ENCODE measurements around the gene LRIG1. TPM values are rescaled to one million over a fixed set of nuclear protein-coding genes. Genes with fewer than 3 reads are reported as not detected.

The LRIG1 gene
- total and polyA plus RNA-seq, 5 donors from 2014 or later = 46.7 to 81.3 (median 67.3) TPM

- Histone ChIP-seq H3K27me3 (ENCODE audit: control insufficient read depth, insufficient read depth, low read length) (no peaks in the 10 kb centered on the region), H3K9me3 (ENCODE audit: control insufficient read depth in 2 of 2, low read length in 2 of 2) (no peaks in the 10 kb centered on the region), H3K36me3 (ENCODE audit: control insufficient read depth, insufficient read depth, low read length) (no peaks in the 10 kb centered on the region), H3K4me3 (ENCODE audit: low read depth, low read length) (peak overlapping the region; percentile 73), H3K4me1 (ENCODE audit: control insufficient read depth, insufficient read depth, low read length, poor library complexity, severe bottlenecking) (peaks cover 97% of the 10 kb centered on the region), H3K27ac (ENCODE audit: insufficient read depth, low read length, poor library complexity, severe bottlenecking) (peak overlapping the region; percentile 70)
- H3K4me3 Mint-ChIP-seq = peak overlapping the region; percentile 59 to 85 (median 70)
- H3K27ac Mint-ChIP-seq = peak overlapping the region; percentile 63 to 95 (median 76)
- H3K27me3 Mint-ChIP-seq = no peaks in the 10 kb centered on the region
- H3K36me3 Mint-ChIP-seq = no peaks in the 10 kb centered on the region
- peaks cover 0 to 2% (median 0%) of the 10 kb centered on the region in 7 donors for H3K9me3 Mint-ChIP-seq
- peaks cover 56 to 95% (median 80%) of the 10 kb centered on the region in 4 donors for H3K4me1 Mint-ChIP-seq
- ATAC-seq (ENCODE audit: low read depth in 2 of 2) (no peak), DNase-seq (no peak)
Observed at GRCh38 chr3:66492071-66492470, 8.8 kb downstream of the LRIG1 start.

- ATAC-seq (ENCODE audit: low read depth in 2 of 2) (no peak), DNase-seq (no peak)
- Histone ChIP-seq H3K27me3 (ENCODE audit: control insufficient read depth, insufficient read depth, low read length) (no peaks in the 10 kb centered on the region), H3K9me3 (ENCODE audit: control insufficient read depth in 2 of 2, low read length in 2 of 2) (no peaks in the 10 kb centered on the region), H3K4me3 (ENCODE audit: low read depth, low read length) (peak overlapping the region; percentile 79), H3K4me1 (ENCODE audit: control insufficient read depth, insufficient read depth, low read length, poor library complexity, severe bottlenecking) (peaks cover 93% of the 10 kb centered on the region), H3K36me3 (ENCODE audit: control insufficient read depth, insufficient read depth, low read length) (no peaks in the 10 kb centered on the region), H3K27ac (ENCODE audit: insufficient read depth, low read length, poor library complexity, severe bottlenecking) (peak overlapping the region; percentile 70)
- peak overlapping the region; percentile 85 to 96 (median 89) for H3K27ac Mint-ChIP-seq
- H3K9me3 Mint-ChIP-seq = peaks cover 0 to 2% (median 0%) of the 10 kb centered on the region in 7 donors
- H3K27me3 Mint-ChIP-seq = no peaks in the 10 kb centered on the region
- peaks cover 1% of the 10 kb centered on the region for H3K36me3 Mint-ChIP-seq
- H3K4me1 Mint-ChIP-seq = peaks cover 47 to 95% (median 78%) of the 10 kb centered on the region in 4 donors
- H3K4me3 Mint-ChIP-seq = peak overlapping the region in 2 of 4 donors; percentile 49 to 84
Observed at GRCh38 chr3:66490984-66491383, 9.8 kb downstream of the LRIG1 start.

GRCh38 chr3:66490214-66490613 is 10.6 kb downstream of the LRIG1 start:
- Histone ChIP-seq H3K9me3 (ENCODE audit: control insufficient read depth in 2 of 2, low read length in 2 of 2) (no peaks in the 10 kb centered on the region), H3K27me3 (ENCODE audit: control insufficient read depth, insufficient read depth, low read length) (no peaks in the 10 kb centered on the region), H3K4me3 (ENCODE audit: low read depth, low read length) (peak overlapping the region; percentile 79), H3K4me1 (ENCODE audit: control insufficient read depth, insufficient read depth, low read length, poor library complexity, severe bottlenecking) (peaks cover 92% of the 10 kb centered on the region), H3K27ac (ENCODE audit: insufficient read depth, low read length, poor library complexity, severe bottlenecking) (peak overlapping the region; percentile 70), H3K36me3 (ENCODE audit: control insufficient read depth, insufficient read depth, low read length) (no peaks in the 10 kb centered on the region)
- ATAC-seq (ENCODE audit: low read depth in 2 of 2) = peak; percentile 56 to 59
- peaks cover 9% of the 10 kb centered on the region for H3K36me3 Mint-ChIP-seq
- peaks cover 0 to 2% (median 0%) of the 10 kb centered on the region in 7 donors for H3K9me3 Mint-ChIP-seq
- H3K27me3 Mint-ChIP-seq = no peaks in the 10 kb centered on the region
- DNase-seq = peak in 2 of 3 donors; percentile 33 to 87
- H3K4me3 Mint-ChIP-seq = peak overlapping the region; percentile 49 to 85 (median 78)
- H3K27ac Mint-ChIP-seq = peak overlapping the region; percentile 85 to 96 (median 89)
- peaks cover 46 to 95% (median 78%) of the 10 kb centered on the region in 4 donors for H3K4me1 Mint-ChIP-seq

- no peaks in the 10 kb centered on the region for H3K27me3 Mint-ChIP-seq
- Histone ChIP-seq H3K4me3 (ENCODE audit: low read depth, low read length) (peak overlapping the region; percentile 79), H3K4me1 (ENCODE audit: control insufficient read depth, insufficient read depth, low read length, poor library complexity, severe bottlenecking) (peaks cover 92% of the 10 kb centered on the region), H3K9me3 (ENCODE audit: control insufficient read depth in 2 of 2, low read length in 2 of 2) (no peaks in the 10 kb centered on the region), H3K36me3 (ENCODE audit: control insufficient read depth, insufficient read depth, low read length) (no peaks in the 10 kb centered on the region), H3K27ac (ENCODE audit: insufficient read depth, low read length, poor library complexity, severe bottlenecking) (peak overlapping the region; percentile 70), H3K27me3 (ENCODE audit: control insufficient read depth, insufficient read depth, low read length) (no peaks in the 10 kb centered on the region)
- H3K36me3 Mint-ChIP-seq = peaks cover 11% of the 10 kb centered on the region
- DNase-seq = no peak
- peak overlapping the region; percentile 49 to 85 (median 79) for H3K4me3 Mint-ChIP-seq
- H3K9me3 Mint-ChIP-seq = peaks cover 0 to 2% (median 0%) of the 10 kb centered on the region in 7 donors
- peaks cover 40 to 94% (median 74%) of the 10 kb centered on the region in 4 donors for H3K4me1 Mint-ChIP-seq
- ATAC-seq (ENCODE audit: low read depth in 2 of 2) = peak in 1 of 2 donors; percentile 12
- peak overlapping the region; percentile 85 to 96 (median 89) for H3K27ac Mint-ChIP-seq
Observed at GRCh38 chr3:66489581-66489980, 11.2 kb downstream of the LRIG1 start.

GRCh38 chr3:66489115-66489514 is 11.7 kb downstream of the LRIG1 start:
- H3K27me3 ChIP-seq (ENCODE audit: control insufficient read depth, insufficient read depth, low read length) = no peaks in the 10 kb centered on the region
- no peak for DNase-seq
- no peaks in the 10 kb centered on the region for H3K9me3 ChIP-seq (ENCODE audit: control insufficient read depth in 2 of 2, low read length in 2 of 2)
- Mint-ChIP-seq H3K36me3 (peaks cover 11% of the 10 kb centered on the region), H3K4me3 (peak overlapping the region; percentile 66 to 84 (median 71)), H3K27ac (peak overlapping the region; percentile 85 to 96 (median 89)), H3K27me3 (no peaks in the 10 kb centered on the region), H3K9me3 (peaks cover 0 to 2% (median 0%) of the 10 kb centered on the region in 7 donors), H3K4me1 (peaks cover 42 to 94% (median 74%) of the 10 kb centered on the region in 4 donors)
- H3K36me3 ChIP-seq (ENCODE audit: control insufficient read depth, insufficient read depth, low read length) = no peaks in the 10 kb centered on the region
- ATAC-seq (ENCODE audit: low read depth in 2 of 2) = no peak
- H3K4me3 ChIP-seq (ENCODE audit: low read depth, low read length) = peak overlapping the region; percentile 79
- H3K4me1 ChIP-seq (ENCODE audit: control insufficient read depth, insufficient read depth, low read length, poor library complexity, severe bottlenecking) = peaks cover 92% of the 10 kb centered on the region
- H3K27ac ChIP-seq (ENCODE audit: insufficient read depth, low read length, poor library complexity, severe bottlenecking) = peak overlapping the region; percentile 70

DNA sequence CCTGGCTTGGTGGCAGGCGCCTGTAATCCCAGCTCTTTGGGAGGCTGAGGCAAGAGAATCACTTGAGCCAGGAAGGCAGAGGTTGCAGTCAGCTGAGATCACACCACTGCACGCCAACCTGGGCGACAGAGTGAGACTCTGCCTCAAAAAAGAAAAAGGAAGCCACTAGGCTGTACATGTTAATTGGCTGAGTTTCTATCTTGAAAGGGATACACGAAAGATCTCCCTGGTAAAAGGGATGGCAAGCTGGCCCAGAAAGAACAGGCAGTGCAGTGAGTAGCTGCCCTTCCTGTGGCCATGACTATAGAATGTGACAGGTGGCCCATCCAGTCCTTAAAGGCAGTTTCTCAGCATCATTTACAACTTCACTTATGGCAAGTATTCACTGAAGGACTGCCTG is 12.3 kb downstream of the LRIG1 start:
- Histone ChIP-seq H3K27me3 (ENCODE audit: control insufficient read depth, insufficient read depth, low read length) (no peaks in the 10 kb centered on the region), H3K4me3 (ENCODE audit: low read depth, low read length) (peak overlapping the region; percentile 1), H3K27ac (ENCODE audit: insufficient read depth, low read length, poor library complexity, severe bottlenecking) (peak overlapping the region; percentile 70), H3K4me1 (ENCODE audit: control insufficient read depth, insufficient read depth, low read length, poor library complexity, severe bottlenecking) (peaks cover 92% of the 10 kb centered on the region), H3K36me3 (ENCODE audit: control insufficient read depth, insufficient read depth, low read length) (no peaks in the 10 kb centered on the region), H3K9me3 (ENCODE audit: control insufficient read depth in 2 of 2, low read length in 2 of 2) (no peaks in the 10 kb centered on the region)
- DNase-seq = peak in 1 of 3 donors; percentile 47
- Mint-ChIP-seq H3K36me3 (peaks cover 11% of the 10 kb centered on the region), H3K4me3 (peak overlapping the region; percentile 63 to 74 (median 68)), H3K27me3 (no peaks in the 10 kb centered on the region), H3K27ac (peak overlapping the region; percentile 85 to 96 (median 89)), H3K4me1 (peaks cover 48 to 94% (median 75%) of the 10 kb centered on the region in 4 donors), H3K9me3 (peaks cover 0 to 3% (median 0%) of the 10 kb centered on the region in 7 donors)
- peak in 1 of 2 donors; percentile 16 for ATAC-seq (ENCODE audit: low read depth in 2 of 2)

- Mint-ChIP-seq H3K36me3 (peaks cover 11% of the 10 kb centered on the region), H3K27me3 (no peaks in the 10 kb centered on the region), H3K4me1 (peaks cover 45 to 92% (median 74%) of the 10 kb centered on the region in 4 donors), H3K27ac (peak overlapping the region in 2 of 3 donors; percentile 45 to 92), H3K4me3 (peak overlapping the region in 2 of 4 donors; percentile 29 to 47), H3K9me3 (peaks cover 0 to 3% (median 0%) of the 10 kb centered on the region in 7 donors)
- ATAC-seq (ENCODE audit: low read depth in 2 of 2) (no peak), DNase-seq (no peak)
- no peaks in the 10 kb centered on the region for H3K9me3 ChIP-seq (ENCODE audit: control insufficient read depth in 2 of 2, low read length in 2 of 2)
- H3K4me1 ChIP-seq (ENCODE audit: control insufficient read depth, insufficient read depth, low read length, poor library complexity, severe bottlenecking) = peaks cover 92% of the 10 kb centered on the region
- H3K27ac ChIP-seq (ENCODE audit: insufficient read depth, low read length, poor library complexity, severe bottlenecking) = no peak overlapping the region
- no peaks in the 10 kb centered on the region for H3K36me3 ChIP-seq (ENCODE audit: control insufficient read depth, insufficient read depth, low read length)
- no peaks in the 10 kb centered on the region for H3K27me3 ChIP-seq (ENCODE audit: control insufficient read depth, insufficient read depth, low read length)
- no peak overlapping the region for H3K4me3 ChIP-seq (ENCODE audit: low read depth, low read length)
Observed at GRCh38 chr3:66487465-66487864, 13.4 kb downstream of the LRIG1 start.

DNA sequence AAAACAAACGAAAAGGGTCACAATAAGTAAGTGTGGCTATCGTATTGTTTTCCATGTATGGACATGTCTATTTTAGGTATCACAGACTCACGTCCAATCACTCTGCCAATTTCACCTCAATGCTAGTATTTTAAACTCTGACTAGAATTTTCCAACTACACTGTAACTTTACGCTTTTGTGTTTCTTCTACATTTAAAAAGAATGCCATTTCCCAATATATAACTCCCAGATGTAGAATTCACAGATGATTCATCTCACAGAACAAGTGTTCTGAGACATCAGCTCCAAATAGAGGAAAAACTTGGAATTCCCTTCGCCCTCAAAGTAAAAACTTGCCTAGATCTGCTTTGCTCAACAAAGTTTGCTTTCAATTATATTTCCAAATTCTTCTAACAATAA is 14.2 kb downstream of the LRIG1 start:
- H3K4me1 ChIP-seq (ENCODE audit: control insufficient read depth, insufficient read depth, low read length, poor library complexity, severe bottlenecking) = peaks cover 92% of the 10 kb centered on the region
- no peaks in the 10 kb centered on the region for H3K36me3 ChIP-seq (ENCODE audit: control insufficient read depth, insufficient read depth, low read length)
- H3K27ac Mint-ChIP-seq = peak overlapping the region; percentile 42 to 92 (median 45)
- peaks cover 0 to 3% (median 0%) of the 10 kb centered on the region in 7 donors for H3K9me3 Mint-ChIP-seq
- no peaks in the 10 kb centered on the region for H3K27me3 ChIP-seq (ENCODE audit: control insufficient read depth, insufficient read depth, low read length)
- H3K4me1 Mint-ChIP-seq = peaks cover 39 to 84% (median 70%) of the 10 kb centered on the region in 4 donors
- H3K27me3 Mint-ChIP-seq = no peaks in the 10 kb centered on the region
- ATAC-seq (ENCODE audit: low read depth in 2 of 2) (no peak), DNase-seq (no peak)
- no peaks in the 10 kb centered on the region for H3K9me3 ChIP-seq (ENCODE audit: control insufficient read depth in 2 of 2, low read length in 2 of 2)
- H3K36me3 Mint-ChIP-seq = peaks cover 11% of the 10 kb centered on the region
- no peak overlapping the region for H3K27ac ChIP-seq (ENCODE audit: insufficient read depth, low read length, poor library complexity, severe bottlenecking)
- H3K4me3 Mint-ChIP-seq = peak overlapping the region in 3 of 4 donors; percentile 1 to 29 (median 5)
- H3K4me3 ChIP-seq (ENCODE audit: low read depth, low read length) = no peak overlapping the region

Data from CD4-positive, CD25-positive, alpha-beta regulatory T cell (primary cell).